Adrenal gland (tissue), 5 donors: ENCODE data around the gene ADGRD2.

Experiments
- POLR2A ChIP-seq, 2 donors: fragments of 450-650 bp; IDR thresholded peaks; one replicate each; pipeline ENCODE4 v1.6.1; 2017; ENCODE audit warnings: antibody characterized with exemption in 2 of 2, mild to moderate bottlenecking in 2 of 2, moderate library complexity in 1 of 2
- TF ChIP-seq, protein P1 (sequence below), 6 experiments: fragments of 450-650 bp in 4 of 6; fragments of 200-600 bp in 2 of 6; sonication (generic) in 1 of 6; IDR thresholded peaks; 1 replicate in 5 of 6; 2 replicates in 1 of 6; pipeline versions ENCODE4 v1.5.1 to v1.8.0; 2016 to 2021; ENCODE audit warnings: antibody characterized with exemption in 6 of 6, mild to moderate bottlenecking in 2 of 6, moderate library complexity in 1 of 6
- donor health status: DM: no; HTN: no; CAD: no.

DNA sequence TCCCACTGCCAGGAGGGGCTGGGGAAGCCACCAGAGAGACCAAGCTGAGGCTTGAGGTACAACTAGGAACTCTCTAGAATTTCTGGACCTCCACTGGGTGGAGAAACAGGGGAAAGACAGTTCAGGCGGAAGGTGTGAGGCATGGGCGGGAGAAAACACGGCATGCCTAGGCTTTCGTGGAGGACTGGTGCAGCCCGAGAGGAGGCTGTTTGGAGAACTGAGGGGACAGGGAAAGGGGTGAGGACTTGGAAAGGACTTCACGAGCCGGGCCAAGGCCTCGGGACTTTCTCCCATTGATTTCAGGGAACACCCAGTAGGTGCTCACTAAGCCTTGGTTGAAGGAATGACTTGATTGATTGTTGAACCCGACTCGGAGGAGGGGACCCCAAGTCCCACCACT is 9.5 kb upstream of the ADGRD2 start:
- TF ChIP-seq, protein P1, sequence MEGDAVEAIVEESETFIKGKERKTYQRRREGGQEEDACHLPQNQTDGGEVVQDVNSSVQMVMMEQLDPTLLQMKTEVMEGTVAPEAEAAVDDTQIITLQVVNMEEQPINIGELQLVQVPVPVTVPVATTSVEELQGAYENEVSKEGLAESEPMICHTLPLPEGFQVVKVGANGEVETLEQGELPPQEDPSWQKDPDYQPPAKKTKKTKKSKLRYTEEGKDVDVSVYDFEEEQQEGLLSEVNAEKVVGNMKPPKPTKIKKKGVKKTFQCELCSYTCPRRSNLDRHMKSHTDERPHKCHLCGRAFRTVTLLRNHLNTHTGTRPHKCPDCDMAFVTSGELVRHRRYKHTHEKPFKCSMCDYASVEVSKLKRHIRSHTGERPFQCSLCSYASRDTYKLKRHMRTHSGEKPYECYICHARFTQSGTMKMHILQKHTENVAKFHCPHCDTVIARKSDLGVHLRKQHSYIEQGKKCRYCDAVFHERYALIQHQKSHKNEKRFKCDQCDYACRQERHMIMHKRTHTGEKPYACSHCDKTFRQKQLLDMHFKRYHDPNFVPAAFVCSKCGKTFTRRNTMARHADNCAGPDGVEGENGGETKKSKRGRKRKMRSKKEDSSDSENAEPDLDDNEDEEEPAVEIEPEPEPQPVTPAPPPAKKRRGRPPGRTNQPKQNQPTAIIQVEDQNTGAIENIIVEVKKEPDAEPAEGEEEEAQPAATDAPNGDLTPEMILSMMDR (IDR thresholded peaks at IDR 0.05): no peak
- no peak for TF ChIP-seq POLR2A (IDR thresholded peaks at IDR 0.05)
